ENCODE measurements around the gene SMYD3.
"Not testable (repeated sequence)": the region's sequence is repeated elsewhere in the genome, so short reads cannot be mapped to it uniquely, and the experiment has no call there.

SMYD3 gene

DNA sequence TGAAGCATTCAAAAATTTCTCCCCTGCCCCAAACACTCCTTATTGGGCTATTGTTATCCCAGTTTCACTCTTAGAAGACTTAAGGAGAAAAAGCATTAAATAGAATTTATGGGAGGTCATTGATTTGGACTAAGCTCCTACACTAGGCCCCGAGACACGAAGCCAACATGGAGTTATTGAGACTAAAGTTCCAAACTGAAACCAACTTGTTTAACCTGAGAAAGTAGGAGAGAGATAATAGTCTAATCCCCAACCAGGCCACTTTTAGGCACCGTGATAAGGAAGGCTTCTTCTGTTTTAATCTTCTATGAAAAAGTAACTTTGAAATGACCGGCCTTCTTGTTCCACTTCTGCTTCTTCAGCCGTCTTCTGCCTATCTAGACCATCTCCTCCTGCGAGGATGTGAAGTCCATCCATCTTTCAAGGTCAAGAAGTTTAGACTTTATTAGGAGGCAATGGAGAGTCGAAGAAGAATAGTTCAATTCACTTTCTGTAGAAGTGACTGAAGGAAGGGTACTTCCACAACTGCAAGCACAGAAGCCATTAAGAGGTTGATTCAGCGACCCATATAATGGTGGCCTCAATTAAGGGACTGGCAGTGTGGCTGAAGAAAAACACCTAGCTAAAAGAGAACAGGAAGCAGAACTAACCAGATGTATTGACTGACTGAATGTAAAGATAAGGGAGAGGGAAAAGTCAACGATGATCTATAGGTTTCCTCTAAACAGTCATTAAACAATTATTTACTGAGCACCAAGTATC lies 428.8 kb downstream of the SMYD3 start:
- Mint-ChIP-seq H3K36me3 (peaks cover 1% of the 10 kb centered on the region), H3K4me1 (no peaks in the 10 kb centered on the region), H3K4me3 (no peak overlapping the region), H3K9me3 (peaks cover 8% of the 10 kb centered on the region), H3K27me3 (no peaks in the 10 kb centered on the region), H3K27ac (peak overlapping the region; percentile 0)
- DNase-seq: no peak
- CTCF ChIA-PET: no interaction called here

- CTCF ChIA-PET: no interaction called here
- H3K9me3 Mint-ChIP-seq: peaks cover 4% of the 10 kb centered on the region
- no peaks in the 10 kb centered on the region for H3K4me1 Mint-ChIP-seq
- H3K27me3 Mint-ChIP-seq: no peaks in the 10 kb centered on the region
- no peak overlapping the region for H3K4me3 Mint-ChIP-seq
- no peak for DNase-seq
- H3K27ac Mint-ChIP-seq: no peak overlapping the region
- H3K36me3 Mint-ChIP-seq: peaks cover 1% of the 10 kb centered on the region
Observed at GRCh38 chr1:246077476-246077875, 429.6 kb downstream of the SMYD3 start.

GRCh38 chr1:246074421-246074820 lies 432.7 kb downstream of the SMYD3 start:
- Mint-ChIP-seq H3K36me3 (peaks cover 1% of the 10 kb centered on the region), H3K4me1 (no peaks in the 10 kb centered on the region), H3K27ac (no peak overlapping the region), H3K4me3 (no peak overlapping the region), H3K9me3 (no peaks in the 10 kb centered on the region), H3K27me3 (no peaks in the 10 kb centered on the region)
- CTCF ChIA-PET: no interaction called here
- no peak for DNase-seq

DNA sequence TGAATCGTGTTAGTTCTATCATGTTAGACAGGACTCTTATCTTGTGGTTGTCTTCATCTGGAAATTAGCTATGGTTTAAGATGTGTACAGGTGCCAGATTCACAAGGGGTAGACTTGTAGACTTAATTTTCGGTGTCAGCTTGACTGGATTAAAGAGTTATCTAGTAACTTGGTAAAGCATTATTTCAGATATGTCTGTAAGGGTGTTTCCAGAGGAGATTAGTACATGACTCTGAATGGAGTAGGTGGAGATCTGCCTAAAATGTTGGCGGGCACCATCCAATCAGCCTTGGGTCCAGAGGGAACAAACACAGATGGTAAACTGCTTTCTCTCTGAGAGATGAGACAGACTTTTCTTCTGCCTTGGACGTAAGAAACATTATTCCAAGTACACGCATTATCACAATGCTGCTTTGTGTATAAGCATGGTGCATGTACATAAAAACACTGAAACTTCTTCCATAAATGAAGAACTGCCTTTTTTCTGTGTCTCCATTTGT lies 434.6 kb downstream of the SMYD3 start:
- H3K27ac Mint-ChIP-seq: no peak overlapping the region
- no peak overlapping the region for H3K4me3 Mint-ChIP-seq
- H3K36me3 Mint-ChIP-seq: no peaks in the 10 kb centered on the region
- DNase-seq: no peak
- H3K4me1 Mint-ChIP-seq: peaks cover 5% of the 10 kb centered on the region
- CTCF ChIA-PET: no interaction called here
- H3K27me3 Mint-ChIP-seq: no peaks in the 10 kb centered on the region
- no peaks in the 10 kb centered on the region for H3K9me3 Mint-ChIP-seq

- H3K4me3 Mint-ChIP-seq, H3K27ac Mint-ChIP-seq, H3K36me3 Mint-ChIP-seq, CTCF ChIA-PET, DNase-seq, H3K27me3 Mint-ChIP-seq, H3K9me3 Mint-ChIP-seq, H3K4me1 Mint-ChIP-seq: not testable (repeated sequence)
Observed at GRCh38 chr1:246071981-246072380, 435.1 kb downstream of the SMYD3 start.

DNA sequence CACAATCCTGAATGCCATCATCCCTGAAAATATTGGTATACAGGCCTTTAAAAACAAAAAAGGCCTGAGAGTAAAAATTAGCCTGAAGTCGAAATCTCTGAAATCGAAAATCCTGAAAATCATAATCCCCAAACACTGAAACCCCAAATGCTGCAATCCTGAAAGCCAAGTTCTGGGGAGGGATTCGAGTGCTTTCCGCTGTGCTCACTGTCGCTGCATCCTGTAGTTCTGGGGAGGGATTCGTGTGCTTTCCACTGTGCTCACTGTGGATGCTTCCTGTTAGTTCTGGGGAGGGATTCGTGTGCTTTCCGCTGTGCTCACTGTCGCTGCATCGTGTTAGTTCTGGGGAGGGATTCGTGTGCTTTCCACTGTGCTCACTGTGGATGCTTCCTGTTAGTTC lies 435.5 kb downstream of the SMYD3 start:
- H3K4me3 Mint-ChIP-seq: not testable (repeated sequence)

DNA sequence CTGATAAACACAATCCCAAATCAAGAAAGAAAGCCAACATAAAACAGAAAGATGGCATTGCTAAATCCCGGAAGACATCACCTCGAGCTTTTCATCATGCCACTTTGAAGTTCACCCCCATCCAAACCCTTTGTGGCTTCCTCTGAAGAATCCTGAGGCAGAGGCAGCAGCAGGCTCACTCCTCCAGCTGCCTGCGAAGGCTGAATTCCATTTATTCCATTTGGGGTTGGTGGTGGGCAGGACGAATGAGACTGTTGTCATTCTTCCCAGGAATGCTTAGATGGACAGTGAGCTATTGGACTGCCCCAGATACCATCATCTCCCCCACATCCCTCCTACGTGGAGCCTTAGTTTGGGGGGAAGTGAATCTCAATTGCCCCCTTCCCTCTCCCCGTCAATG lies 437.5 kb downstream of the SMYD3 start:
- Mint-ChIP-seq H3K27me3 (no peaks in the 10 kb centered on the region), H3K4me3 (no peak overlapping the region), H3K36me3 (no peaks in the 10 kb centered on the region), H3K9me3 (no peaks in the 10 kb centered on the region), H3K4me1 (peaks cover 7% of the 10 kb centered on the region), H3K27ac (no peak overlapping the region)
- DNase-seq: no peak
- CTCF ChIA-PET: no interaction called here

More for the DNA sequence above, 435.5 kb downstream of the SMYD3 start:
- H3K27ac Mint-ChIP-seq, DNase-seq, CTCF ChIA-PET, H3K4me1 Mint-ChIP-seq, H3K9me3 Mint-ChIP-seq, H3K27me3 Mint-ChIP-seq, H3K36me3 Mint-ChIP-seq: not testable (repeated sequence)

DNA sequence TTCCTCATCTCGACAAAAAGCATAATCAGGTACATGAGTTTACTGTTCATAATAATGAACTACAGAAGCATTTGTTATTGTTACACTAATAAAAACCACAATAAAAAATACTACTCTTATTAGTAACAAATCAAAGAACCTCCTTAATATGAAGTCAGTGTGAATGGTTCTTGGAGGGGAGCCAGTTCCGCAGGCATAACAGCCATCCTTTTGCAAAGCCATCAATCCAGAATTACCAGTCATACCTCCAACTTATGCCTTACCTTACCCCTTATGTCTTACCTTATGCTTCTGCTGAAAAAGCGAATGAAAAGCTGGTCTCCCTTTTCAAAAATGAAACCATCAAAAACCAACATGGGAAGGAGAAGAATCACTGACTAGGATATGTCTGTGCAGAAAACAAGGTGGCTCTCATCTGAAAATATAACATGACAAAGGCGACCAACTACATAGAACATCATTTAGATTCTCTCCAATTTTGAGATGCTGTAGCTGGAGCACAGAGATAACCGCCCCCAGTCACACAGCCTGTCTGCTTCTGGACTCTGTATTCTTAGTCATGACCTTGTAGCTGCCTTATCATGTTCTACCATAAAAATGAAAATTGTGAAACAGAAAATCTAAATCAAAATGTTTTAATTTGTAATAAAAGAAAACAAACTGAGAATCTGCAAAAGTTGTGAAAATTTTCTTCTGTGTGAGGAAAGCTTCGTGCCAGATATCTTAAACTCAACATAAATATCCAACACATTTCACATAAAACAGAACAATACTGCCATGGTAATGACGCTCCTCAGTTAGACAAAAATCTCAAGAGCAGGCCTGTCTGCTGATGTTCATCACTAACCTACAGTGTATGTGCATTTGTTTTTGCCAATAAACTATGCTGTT lies 438.2 kb downstream of the SMYD3 start:
- DNase-seq: no peak
- H3K4me3 Mint-ChIP-seq: no peak overlapping the region
- H3K27me3 Mint-ChIP-seq: no peaks in the 10 kb centered on the region
- CTCF ChIA-PET: no interaction called here
- peaks cover 7% of the 10 kb centered on the region for H3K4me1 Mint-ChIP-seq
- H3K27ac Mint-ChIP-seq: no peak overlapping the region
- no peaks in the 10 kb centered on the region for H3K36me3 Mint-ChIP-seq
- no peaks in the 10 kb centered on the region for H3K9me3 Mint-ChIP-seq

DNA sequence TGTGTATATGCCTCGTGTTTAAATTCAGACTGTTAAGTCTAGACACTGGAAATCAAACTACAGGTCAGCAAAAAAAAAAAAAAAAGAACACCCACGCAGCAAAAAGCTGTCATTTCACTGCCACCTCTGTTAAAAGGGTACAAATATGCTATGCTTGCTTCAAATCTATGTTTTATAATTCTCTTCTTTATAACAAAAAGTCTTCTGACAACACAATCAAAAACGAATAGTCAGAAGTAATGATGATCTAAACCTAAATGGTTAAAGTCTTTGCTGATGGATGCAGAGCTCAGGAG lies 438.9 kb downstream of the SMYD3 start:
- Mint-ChIP-seq H3K4me1 (peaks cover 7% of the 10 kb centered on the region), H3K27ac (no peak overlapping the region)
- CTCF ChIA-PET: no interaction called here

DNA sequence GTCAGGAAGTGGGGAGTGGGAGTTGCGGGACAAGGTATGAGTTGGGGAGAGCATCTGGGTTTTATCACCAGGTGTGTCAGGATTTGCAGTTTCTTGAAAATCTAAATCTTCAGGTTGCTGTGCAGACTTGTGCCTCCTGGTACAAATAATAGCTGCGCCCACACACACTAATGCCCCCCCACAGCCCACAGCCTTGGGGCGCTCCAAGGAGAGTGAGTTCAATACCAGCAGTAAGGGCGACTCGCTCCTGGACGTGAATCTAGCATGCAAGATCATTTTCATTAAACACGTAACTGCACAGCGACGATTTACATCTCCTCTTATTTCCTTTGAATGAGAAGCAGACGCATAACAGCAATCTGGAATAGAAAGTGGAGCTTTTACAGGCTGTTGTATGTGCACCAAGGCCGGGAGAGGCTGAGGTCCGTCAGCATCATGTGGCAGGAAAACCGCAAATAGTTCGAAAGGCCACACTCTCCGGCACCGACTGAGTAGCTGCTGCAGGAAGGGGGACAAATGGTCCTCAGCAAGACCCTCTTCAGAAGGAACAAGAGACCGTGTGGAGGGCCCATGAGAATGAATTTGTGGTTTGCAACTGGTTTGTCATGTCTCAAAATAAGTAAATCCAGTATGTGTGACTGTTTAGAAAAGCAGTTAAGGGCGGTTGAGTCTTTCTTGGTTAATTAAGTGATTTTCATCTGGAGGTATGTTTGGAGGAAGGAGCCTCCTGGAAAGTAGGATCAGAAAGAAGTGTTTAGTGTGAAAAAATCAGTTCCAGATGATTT lies 439.5 kb downstream of the SMYD3 start:
- no peaks in the 10 kb centered on the region for H3K27me3 Mint-ChIP-seq
- DNase-seq: no peak

More for the DNA sequence above, 438.9 kb downstream of the SMYD3 start:
- no peak for DNase-seq
- Mint-ChIP-seq H3K36me3 (no peaks in the 10 kb centered on the region), H3K9me3 (no peaks in the 10 kb centered on the region), H3K27me3 (no peaks in the 10 kb centered on the region), H3K4me3 (no peak overlapping the region)

DNA sequence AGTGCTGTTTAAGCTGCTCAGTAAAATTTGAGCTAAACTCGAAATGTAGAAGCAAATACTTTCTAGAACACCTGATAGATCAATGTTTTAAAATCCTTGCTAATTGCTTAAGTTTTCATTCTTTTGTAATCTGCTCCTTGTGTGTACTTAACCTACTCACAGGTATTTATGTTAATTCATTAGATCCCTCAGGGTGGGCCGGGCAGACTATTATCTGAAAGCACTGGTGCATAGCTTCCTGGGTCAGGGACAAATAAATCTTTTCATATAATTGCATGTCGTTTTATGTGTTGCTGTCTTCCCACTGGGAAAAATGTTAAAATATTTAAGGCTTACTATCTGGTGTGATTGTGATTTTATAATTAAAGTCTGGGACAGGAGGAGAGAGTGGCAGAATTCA lies 440.5 kb downstream of the SMYD3 start:
- Mint-ChIP-seq H3K4me1 (peaks cover 7% of the 10 kb centered on the region), H3K27me3 (no peaks in the 10 kb centered on the region), H3K9me3 (no peaks in the 10 kb centered on the region), H3K4me3 (no peak overlapping the region), H3K36me3 (no peaks in the 10 kb centered on the region), H3K27ac (no peak overlapping the region)
- no peak for DNase-seq
- CTCF ChIA-PET: no interaction called here

More for the DNA sequence above, 439.5 kb downstream of the SMYD3 start:
- Mint-ChIP-seq H3K4me1 (peaks cover 7% of the 10 kb centered on the region), H3K9me3 (no peaks in the 10 kb centered on the region), H3K36me3 (no peaks in the 10 kb centered on the region), H3K27ac (no peak overlapping the region), H3K4me3 (no peak overlapping the region)
- CTCF ChIA-PET: no interaction called here

DNA sequence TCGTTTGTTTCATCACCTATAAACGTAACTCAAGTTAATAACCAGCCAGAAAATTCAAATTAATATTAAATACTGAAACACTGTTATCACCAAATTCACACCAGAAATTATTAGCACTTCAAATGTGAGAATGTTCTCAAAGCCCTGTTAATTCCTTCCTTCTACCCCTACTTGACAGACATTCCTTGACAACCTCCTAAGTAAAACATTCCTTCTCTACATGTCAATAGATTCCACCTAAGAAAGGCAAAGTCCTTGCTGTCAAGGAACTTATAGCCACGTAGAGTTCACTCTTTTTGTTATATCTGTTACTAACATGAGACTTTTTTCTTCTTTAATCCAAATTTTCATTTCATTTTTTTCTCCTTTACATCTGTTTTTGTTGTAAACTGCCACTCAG lies 441.5 kb downstream of the SMYD3 start:
- Mint-ChIP-seq H3K9me3 (no peaks in the 10 kb centered on the region), H3K36me3 (no peaks in the 10 kb centered on the region), H3K27me3 (no peaks in the 10 kb centered on the region), H3K27ac (no peak overlapping the region), H3K4me1 (peaks cover 7% of the 10 kb centered on the region), H3K4me3 (no peak overlapping the region)
- no peak for DNase-seq
- CTCF ChIA-PET: no interaction called here

DNA sequence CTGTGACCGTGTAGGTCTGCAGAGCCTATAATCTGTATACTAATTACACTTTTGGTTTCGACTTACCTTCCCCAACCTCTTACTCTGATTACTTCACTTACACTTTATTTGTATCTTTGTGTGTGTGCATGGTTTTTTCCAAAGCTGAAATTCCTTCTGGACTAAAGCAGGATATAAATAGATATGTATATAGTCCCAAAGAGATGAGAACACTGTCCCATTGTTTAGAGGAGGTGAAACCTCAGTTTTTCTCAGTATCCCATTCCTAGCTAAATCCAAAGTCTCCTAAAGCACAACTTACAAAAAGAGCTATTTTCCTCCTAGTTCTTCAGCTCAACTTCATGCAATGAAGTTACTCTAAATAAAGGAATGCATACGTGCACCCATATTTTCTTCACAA lies 442.2 kb downstream of the SMYD3 start:
- no peak overlapping the region for H3K27ac Mint-ChIP-seq
- no peak for DNase-seq
- H3K27me3 Mint-ChIP-seq: no peaks in the 10 kb centered on the region
- H3K4me3 Mint-ChIP-seq: no peak overlapping the region
- H3K9me3 Mint-ChIP-seq: no peaks in the 10 kb centered on the region
- H3K4me1 Mint-ChIP-seq: peaks cover 7% of the 10 kb centered on the region
- H3K36me3 Mint-ChIP-seq: no peaks in the 10 kb centered on the region
- CTCF ChIA-PET: no interaction called here

- no peaks in the 10 kb centered on the region for H3K36me3 Mint-ChIP-seq
- CTCF ChIA-PET: no interaction called here
- no peaks in the 10 kb centered on the region for H3K27me3 Mint-ChIP-seq
- no peaks in the 10 kb centered on the region for H3K9me3 Mint-ChIP-seq
- H3K27ac Mint-ChIP-seq: no peak overlapping the region
- H3K4me1 Mint-ChIP-seq: peaks cover 7% of the 10 kb centered on the region
- no peak for DNase-seq
- no peak overlapping the region for H3K4me3 Mint-ChIP-seq
Observed at GRCh38 chr1:246063013-246063616, 444.0 kb downstream of the SMYD3 start.

Measured in activated naive CD4-positive, alpha-beta T cell treated with anti-CD3 and anti-CD28 coated beads, Interleukin-2, amount 10 ng/mL, durations not matched to agents 7 days and 5 days (primary cell).